ENCODE results near the gene TRIM2. TPM values are rescaled to one million over a fixed set of nuclear protein-coding genes. Genes with fewer than 3 reads are reported as not detected.

Gene TRIM2
- total RNA-seq, 1 donor from 2014 or later = 9.9 TPM

DNA sequence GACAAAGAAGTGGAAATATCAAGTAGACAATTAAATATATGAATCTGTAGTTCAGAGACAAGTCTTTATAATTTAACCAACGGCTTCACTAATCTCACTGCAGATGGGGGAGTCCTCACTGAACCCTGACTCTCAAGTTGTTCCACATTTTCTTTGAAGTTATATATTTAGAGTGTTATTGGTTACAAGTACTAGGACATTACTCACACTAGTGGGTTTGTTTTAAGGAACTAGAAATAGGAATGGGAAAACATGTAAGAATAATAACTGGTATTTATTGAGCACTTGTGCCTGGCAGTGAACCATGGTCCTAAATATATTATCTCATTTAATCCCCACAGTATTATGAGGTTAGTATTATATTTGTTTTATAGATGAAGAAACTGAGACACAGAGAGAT lies 162.2 kb downstream of the TRIM2 start:
- DNase-seq (ENCODE audit: extremely low read depth, low read depth, low spot score) = no peak

DNA sequence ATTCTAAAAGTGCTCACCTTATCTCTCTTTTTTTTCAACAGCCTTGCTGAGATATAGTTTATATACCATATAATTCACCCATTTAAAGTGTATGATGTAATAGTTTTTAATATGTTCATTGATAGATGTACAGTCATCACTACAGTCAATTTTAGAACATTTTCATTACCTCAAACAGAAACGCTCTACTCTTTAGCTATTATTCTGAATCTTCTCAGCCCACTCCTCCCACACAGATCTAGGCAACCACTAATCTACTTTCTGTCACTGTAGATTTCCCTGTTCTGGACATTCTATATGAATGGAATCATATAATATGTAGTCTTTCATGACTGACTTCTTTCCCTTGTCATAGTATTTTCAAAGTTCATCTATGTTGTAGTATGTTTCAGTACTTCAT lies 162.8 kb downstream of the TRIM2 start:
- DNase-seq (ENCODE audit: extremely low read depth, low read depth, low spot score) = no peak

DNA sequence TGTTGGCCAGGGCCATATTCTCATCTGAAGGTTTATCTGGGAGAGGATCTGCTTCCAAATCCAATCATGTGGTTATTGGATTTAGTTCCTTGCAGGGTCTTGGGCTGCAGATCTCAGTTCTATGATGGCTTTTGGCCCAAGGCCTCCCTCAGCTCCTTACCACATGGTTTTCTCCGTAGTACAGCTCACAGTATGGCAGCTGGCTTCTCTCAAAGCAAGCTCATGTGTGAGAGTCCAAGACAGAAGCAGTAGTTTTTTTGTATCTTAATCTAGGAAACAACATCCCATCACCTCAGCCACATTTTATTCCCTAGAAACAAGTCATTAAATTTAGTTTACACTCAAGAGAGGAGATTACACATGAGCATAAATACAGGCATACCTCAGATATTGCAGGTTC lies 164.8 kb downstream of the TRIM2 start:
- DNase-seq (ENCODE audit: extremely low read depth, low read depth, low spot score) = no peak

DNA sequence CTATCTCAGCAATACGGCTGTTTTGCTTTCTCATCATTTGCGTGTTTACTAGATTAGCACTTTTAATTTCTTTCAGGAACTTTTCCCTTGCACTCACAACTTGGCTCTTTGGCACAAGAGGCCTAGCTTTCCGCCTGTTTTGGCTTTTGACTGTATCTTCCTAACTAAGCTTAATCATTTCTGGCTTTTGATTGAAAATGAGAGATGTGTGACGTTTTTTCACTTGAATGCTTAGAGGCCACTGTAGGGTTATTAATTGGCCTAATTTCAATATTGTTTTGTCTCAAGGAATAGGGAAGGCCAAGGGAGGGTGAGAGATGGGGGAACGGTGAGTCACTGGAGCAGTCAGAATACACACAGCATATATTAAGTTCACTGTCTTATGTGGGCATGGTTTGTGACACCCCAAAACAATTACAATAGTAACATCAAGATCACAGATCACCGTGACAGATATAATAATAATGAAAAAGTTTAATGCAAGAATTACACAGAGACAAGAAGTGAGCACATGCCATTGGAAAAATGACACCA lies 167.5 kb downstream of the TRIM2 start:
- DNase-seq (ENCODE audit: extremely low read depth, low read depth, low spot score) = no peak

DNA sequence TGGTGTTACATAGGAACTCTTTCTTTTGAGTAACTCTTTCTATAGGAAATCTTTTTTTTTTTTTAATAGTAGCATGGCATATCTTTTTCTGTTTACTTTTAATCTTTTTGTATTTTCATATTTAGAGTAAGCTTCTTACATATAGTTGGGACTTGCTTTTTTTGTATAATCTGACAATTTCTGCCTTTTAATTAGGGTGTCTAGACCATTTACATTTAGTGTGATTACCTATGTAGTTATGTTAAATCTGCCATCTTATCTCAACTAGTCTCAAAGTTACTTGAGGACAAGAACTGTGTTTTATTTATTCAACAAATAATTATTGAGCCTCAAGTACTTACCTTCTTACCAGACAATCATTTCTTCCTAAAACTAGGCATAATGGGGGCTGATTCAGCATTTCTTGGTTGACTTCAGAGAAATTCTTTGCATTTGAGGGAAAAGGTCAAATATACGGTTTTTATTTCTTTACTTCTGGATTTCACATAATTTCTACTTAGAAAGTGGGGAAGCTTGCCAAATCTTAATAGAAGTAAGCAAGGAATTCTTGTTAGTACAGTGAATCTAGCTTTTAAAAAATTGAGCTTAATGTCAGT lies 168.8 kb downstream of the TRIM2 start:
- DNase-seq (ENCODE audit: extremely low read depth, low read depth, low spot score) = no peak

DNA sequence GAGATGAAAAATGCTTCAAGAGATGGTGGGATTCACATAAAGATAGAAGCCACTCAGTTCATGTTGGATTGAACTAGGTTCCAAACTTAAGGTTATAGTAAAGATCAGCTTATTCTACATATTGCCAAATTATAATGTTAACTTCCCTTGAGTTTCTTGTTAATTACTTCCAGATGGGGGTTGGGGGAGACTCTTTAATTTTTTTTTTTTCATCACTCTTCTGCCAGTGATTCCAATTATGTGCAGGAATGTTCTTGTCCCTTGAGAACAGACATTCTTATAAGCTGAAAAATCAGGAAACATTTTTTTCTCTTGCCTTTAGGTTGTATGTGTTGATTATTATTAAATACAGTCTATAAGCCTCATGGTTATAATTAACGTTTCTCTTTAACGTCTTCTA lies 170.2 kb downstream of the TRIM2 start:
- DNase-seq (ENCODE audit: extremely low read depth, low read depth, low spot score) = no peak

DNA sequence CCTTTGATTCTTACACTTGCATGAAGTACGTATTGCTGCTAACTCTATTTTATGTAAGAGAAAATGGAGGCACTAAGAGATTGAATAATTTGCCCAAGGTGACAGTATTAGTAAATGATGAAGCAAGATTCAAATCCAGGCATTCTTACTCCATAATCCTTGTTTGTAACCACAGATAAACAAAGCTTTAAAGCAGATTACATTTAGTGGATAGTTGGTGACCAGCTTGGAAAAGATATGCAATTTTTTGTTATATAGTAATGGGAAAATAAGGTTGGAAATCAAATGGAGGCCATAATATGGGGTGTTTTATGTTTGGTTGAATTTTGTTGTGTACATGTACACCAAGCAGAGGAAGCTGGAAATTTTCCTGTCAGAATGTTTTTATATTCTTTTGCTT lies 171.1 kb downstream of the TRIM2 start:
- DNase-seq (ENCODE audit: extremely low read depth, low read depth, low spot score) = no peak

DNA sequence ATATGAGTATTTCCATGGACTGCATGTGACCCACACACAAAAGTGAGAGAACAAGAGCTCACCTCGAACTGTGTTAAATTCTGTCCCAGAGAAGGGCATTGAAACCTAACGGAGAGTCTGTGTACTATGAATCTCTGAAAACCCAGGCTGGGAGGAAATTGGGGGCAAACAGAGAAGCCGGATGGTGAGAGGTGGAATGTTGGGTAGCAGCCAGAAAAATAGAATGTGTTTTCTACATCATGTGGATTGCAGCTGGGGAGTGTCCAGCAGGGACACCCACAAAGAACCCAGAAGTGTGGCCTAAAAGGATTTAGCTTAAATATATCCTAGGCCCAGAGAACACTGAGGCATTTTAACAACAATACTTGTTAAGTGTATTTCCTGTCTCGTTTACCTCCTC lies 178.9 kb downstream of the TRIM2 start:
- DNase-seq (ENCODE audit: extremely low read depth, low read depth, low spot score) = peak; percentile 5

DNA sequence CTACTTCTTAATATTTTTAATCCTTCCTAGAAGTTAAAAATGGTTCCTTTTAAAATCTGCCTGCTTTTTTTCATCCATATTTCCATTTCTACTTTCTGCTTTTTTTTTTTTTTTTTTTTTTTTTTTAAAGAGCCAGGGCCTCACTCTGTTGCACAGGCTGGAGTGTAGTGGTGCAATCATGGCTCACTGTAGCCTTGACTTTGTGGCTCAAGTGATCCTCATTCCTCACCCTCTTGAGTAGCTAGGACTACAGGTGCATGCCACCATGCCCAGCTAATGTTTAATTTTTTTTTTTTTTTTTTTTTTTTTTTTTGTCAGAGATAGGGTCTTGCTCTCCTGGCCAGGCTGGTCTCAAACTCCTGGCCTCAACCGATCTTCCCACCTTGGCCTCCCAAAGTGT lies 179.9 kb downstream of the TRIM2 start:
- DNase-seq (ENCODE audit: extremely low read depth, low read depth, low spot score) = no peak

DNA sequence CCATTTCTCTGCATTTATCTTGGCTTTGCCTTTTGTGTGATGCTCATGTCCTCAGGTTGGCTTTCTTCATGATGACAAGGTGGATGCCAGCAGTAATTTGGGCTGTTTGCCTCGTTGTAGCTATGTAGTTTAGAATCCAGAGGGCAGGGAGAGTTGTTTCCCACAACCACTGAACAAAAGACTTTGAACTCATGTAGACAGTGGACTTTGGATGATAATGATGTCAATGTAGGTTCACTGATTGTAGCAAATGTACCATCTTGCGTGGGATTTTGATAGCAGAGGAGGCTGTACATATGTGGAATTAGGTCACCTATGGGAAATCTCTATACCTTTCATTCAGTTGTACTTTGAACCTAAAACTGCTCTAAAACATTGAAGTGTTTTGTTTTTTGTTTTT lies 181.5 kb downstream of the TRIM2 start:
- DNase-seq (ENCODE audit: extremely low read depth, low read depth, low spot score) = no peak

DNA sequence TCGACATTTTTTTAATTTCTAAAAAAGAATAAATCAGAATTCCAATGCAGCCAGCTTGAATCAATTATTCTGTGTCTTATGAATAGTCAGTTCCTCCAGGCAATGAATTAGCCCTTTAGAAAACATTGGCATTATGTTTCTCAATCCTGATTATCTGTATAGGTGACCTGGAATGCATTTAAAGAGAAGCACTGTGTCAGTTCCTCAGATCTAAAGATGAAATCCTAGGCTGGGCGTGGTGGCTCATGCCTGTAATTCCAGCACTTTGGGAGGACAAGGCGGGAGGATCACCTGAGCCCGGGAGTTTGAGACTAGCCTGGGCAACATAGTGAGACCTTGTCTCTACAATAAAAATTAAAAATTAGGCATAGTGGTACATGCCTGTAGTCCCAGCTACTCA lies 183.7 kb downstream of the TRIM2 start:
- DNase-seq (ENCODE audit: extremely low read depth, low read depth, low spot score) = no peak

Other genes starting within 250 kb of the TRIM2 start
- gene MND1, start 140.2 kb downstream of the TRIM2 start, total RNA-seq = 0.82 and 6.2 TPM in 2 replicates